ENCODE results near the gene SLC29A3. TPM values are rescaled to one million over a fixed set of nuclear protein-coding genes. Genes with fewer than 3 reads are reported as not detected.

The SLC29A3 gene
- total and polyA plus RNA-seq, 7 donors = 2.3 to 6.2 (median 4.6) TPM

- intact Hi-C loops (cut with DNase I) = loop anchor here (2.0 to 10.0 kb wide), 4 partner anchors 55 to 669 kb away; no protein-coding TSS in a partner anchor
- no peaks in the 10 kb centered on the region for H3K9me3 ChIP-seq
- no peaks in the 10 kb centered on the region for H3K36me3 ChIP-seq
- peaks cover 0 to 10% (median 8%) of the 10 kb centered on the region in 4 donors for H3K4me1 ChIP-seq
- no peak for DNase-seq
- no peaks in the 10 kb centered on the region for H3K27me3 ChIP-seq
- TF ChIP-seq POLR2A (IDR thresholded peaks at IDR 0.05) (no peak), EP300 (IDR thresholded peaks at IDR 0.05) (no peak), POLR2AphosphoS5 (IDR thresholded peaks at IDR 0.05) (no peak), CTCF (IDR thresholded peaks at IDR 0.05) (no peak)
- no peak overlapping the region for H3K4me3 ChIP-seq
- WGBS, 2 donors = 25 to 50% methylated on average over 3 of the region's 3 CpGs
- H3K27ac ChIP-seq = no peak overlapping the region
Observed at GRCh38 chr10:71375952-71376351, 56.9 kb downstream of the SLC29A3 start.

GRCh38 chr10:71378336-71379117 is 59.5 kb downstream of the SLC29A3 start:
- H3K27me3 ChIP-seq = no peaks in the 10 kb centered on the region
- H3K9me3 ChIP-seq = no peaks in the 10 kb centered on the region
- H3K36me3 ChIP-seq = no peaks in the 10 kb centered on the region
- intact Hi-C loops (cut with DNase I) = loop anchor here (5.0 to 10.0 kb wide), 3 partner anchors 334 to 666 kb away; no protein-coding TSS in a partner anchor
- TF ChIP-seq POLR2A (IDR thresholded peaks at IDR 0.05) = no peak
- H3K4me1 ChIP-seq = peaks cover 0 to 10% (median 8%) of the 10 kb centered on the region in 4 donors
- WGBS, 2 donors = 33 to 43% methylated on average over 6 of the region's 6 CpGs
- H3K4me3 ChIP-seq = no peak overlapping the region
- DNase-seq = no peak
- H3K27ac ChIP-seq = peak overlapping the region in 3 of 4 donors; percentile 82 to 88 (median 87)

GRCh38 chr10:71379118-71379766 is 60.2 kb downstream of the SLC29A3 start:
- Histone ChIP-seq H3K36me3 (no peaks in the 10 kb centered on the region), H3K9me3 (no peaks in the 10 kb centered on the region), H3K27me3 (no peaks in the 10 kb centered on the region), H3K27ac (no peak overlapping the region), H3K4me3 (no peak overlapping the region), H3K4me1 (peaks cover 0 to 10% (median 8%) of the 10 kb centered on the region in 4 donors)
- no peak for DNase-seq
- 41 to 64% methylated on average over 3 of the region's 3 CpGs for WGBS, 2 donors
- intact Hi-C loops (cut with DNase I) = loop anchor here (5.0 to 10.0 kb wide), 3 partner anchors 333 to 666 kb away; no protein-coding TSS in a partner anchor
- TF ChIP-seq CTCF (IDR thresholded peaks at IDR 0.05) (no peak), EP300 (IDR thresholded peaks at IDR 0.05) (no peak), POLR2A (IDR thresholded peaks at IDR 0.05) (no peak), POLR2AphosphoS5 (IDR thresholded peaks at IDR 0.05) (no peak)

- Histone ChIP-seq H3K9me3 (no peaks in the 10 kb centered on the region), H3K4me3 (no peak overlapping the region), H3K36me3 (no peaks in the 10 kb centered on the region), H3K4me1 (peaks cover 0 to 10% (median 8%) of the 10 kb centered on the region in 4 donors), H3K27ac (no peak overlapping the region), H3K27me3 (no peaks in the 10 kb centered on the region)
- no peak for DNase-seq
- 19 to 63% methylated on average over 1 of the region's 1 CpG for WGBS, 2 donors
- intact Hi-C loops (cut with DNase I) = loop anchor here (5.0 kb wide), 1 partner anchor 431 kb away; no protein-coding TSS in a partner anchor
- TF ChIP-seq EP300 (IDR thresholded peaks at IDR 0.05) (no peak), CTCF (IDR thresholded peaks at IDR 0.05) (no peak)
Observed at GRCh38 chr10:71380841-71381240, 61.8 kb downstream of the SLC29A3 start.

GRCh38 chr10:71381611-71382010 is 62.6 kb downstream of the SLC29A3 start:
- Histone ChIP-seq H3K4me3 (no peak overlapping the region), H3K36me3 (no peaks in the 10 kb centered on the region), H3K9me3 (no peaks in the 10 kb centered on the region), H3K27ac (no peak overlapping the region), H3K27me3 (no peaks in the 10 kb centered on the region), H3K4me1 (peaks cover 0 to 10% (median 8%) of the 10 kb centered on the region in 4 donors)
- 91 to 93% methylated on average over 3 of the region's 3 CpGs for WGBS, 2 donors
- TF ChIP-seq POLR2AphosphoS5 (IDR thresholded peaks at IDR 0.05) = no peak
- TF ChIP-seq POLR2A (IDR thresholded peaks at IDR 0.05) = no peak
- no peak for TF ChIP-seq EP300 (IDR thresholded peaks at IDR 0.05)
- no peak for TF ChIP-seq CTCF (IDR thresholded peaks at IDR 0.05)
- no peak for DNase-seq
- intact Hi-C loops (cut with DNase I) = loop anchor here (5.0 kb wide), 1 partner anchor 431 kb away; no protein-coding TSS in a partner anchor
